Suprapubic skin (tissue), 4 donors: Measurements from ENCODE around the gene ZNF77.

Experiments
- CTCF ChIP-seq, 2 donors: fragments of 200-600 bp in 1 of 2; fragments of 450-650 bp in 1 of 2; sonication (generic) in 1 of 2; IDR thresholded peaks; one replicate each; pipeline ENCODE4 v1.5.1; 2016 to 2019; ENCODE audit warnings: antibody characterized with exemption in 2 of 2, mild to moderate bottlenecking in 1 of 2, moderate library complexity in 1 of 2
- POLR2A ChIP-seq, 2 donors: fragments of 450-650 bp; IDR thresholded peaks; one replicate each; pipeline ENCODE4 v1.6.1; 2017; ENCODE audit warnings: antibody characterized with exemption in 2 of 2, mild to moderate bottlenecking in 2 of 2, moderate library complexity in 2 of 2
- POLR2AphosphoS5 ChIP-seq, 3 donors: sonication (generic); formaldehyde crosslinking; IDR thresholded peaks; one replicate each; pipeline ENCODE4 v1.6.1; 2017; ENCODE audit warnings: antibody characterized with exemption in 3 of 3

DNA sequence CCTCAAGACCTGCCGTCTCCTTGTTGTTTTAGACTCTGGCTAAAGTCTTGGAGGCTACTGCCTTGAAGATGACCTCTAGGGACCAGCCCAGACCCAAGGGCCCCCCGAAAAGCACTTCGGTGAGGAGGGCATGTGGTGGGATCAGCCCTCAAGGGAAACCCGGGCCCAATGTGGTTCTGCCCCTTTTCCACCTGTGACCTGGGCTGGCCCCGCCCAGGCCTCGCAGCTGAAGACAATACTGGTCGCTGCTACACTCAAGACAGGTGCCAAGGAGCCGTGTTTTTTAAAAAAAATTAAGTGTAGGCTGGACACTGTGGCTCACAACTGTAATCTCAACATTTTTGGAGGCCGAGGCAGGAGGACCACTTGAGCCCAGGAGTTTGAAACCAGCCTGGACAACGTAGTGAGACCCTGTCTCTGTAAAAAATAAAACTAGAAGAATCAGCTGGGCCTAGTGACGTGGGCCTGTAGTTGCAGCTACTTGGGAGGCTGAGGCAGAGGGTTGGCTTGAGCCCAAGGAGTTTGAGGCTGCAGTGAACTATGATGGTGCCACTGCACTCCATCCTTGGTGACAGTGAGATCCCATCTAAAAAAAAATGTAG is 33.5 kb upstream of the ZNF77 start:
- no peak for TF ChIP-seq POLR2A (IDR thresholded peaks at IDR 0.05)
- TF ChIP-seq CTCF (IDR thresholded peaks at IDR 0.05) = no peak
- TF ChIP-seq POLR2AphosphoS5 (IDR thresholded peaks at IDR 0.05) = no peak
